SKM-1 (cell line): ENCODE data around the gene ATP7B.

ENCODE experiments used
- DNase-seq: peaks from one replicate; lab custom pipeline; 2025; ENCODE audit not compliant: unreplicated experiment; lab: John Stamatoyannopoulos, UW

ATP7B gene

GRCh38 chr13:51978796-51979556 lies 32.3 kb downstream of the ATP7B start:
- no peak for DNase-seq

DNA sequence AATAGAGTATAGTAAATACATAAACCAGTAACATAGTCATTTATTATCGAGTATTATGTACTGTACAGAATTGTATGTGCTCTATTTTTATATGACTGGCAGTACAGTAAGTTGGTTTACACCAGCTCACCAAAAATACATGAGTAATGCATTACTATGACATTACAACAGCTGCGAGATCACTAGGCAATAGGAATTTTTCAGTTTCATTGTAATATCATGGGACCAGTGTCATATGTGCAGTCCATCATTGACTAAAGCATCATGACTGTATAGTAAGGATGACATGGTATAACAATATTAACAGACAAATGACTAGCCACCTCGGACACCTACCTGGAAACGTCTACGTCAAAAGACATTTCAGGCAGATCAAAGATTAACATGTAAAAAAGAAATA lies 33.6 kb downstream of the ATP7B start:
- DNase-seq, result no peak

GRCh38 chr13:51976890-51977289 lies 34.4 kb downstream of the ATP7B start:
- no peak for DNase-seq

- DNase-seq, result no peak
Observed at GRCh38 chr13:51976423-51976822, 34.8 kb downstream of the ATP7B start.

DNA sequence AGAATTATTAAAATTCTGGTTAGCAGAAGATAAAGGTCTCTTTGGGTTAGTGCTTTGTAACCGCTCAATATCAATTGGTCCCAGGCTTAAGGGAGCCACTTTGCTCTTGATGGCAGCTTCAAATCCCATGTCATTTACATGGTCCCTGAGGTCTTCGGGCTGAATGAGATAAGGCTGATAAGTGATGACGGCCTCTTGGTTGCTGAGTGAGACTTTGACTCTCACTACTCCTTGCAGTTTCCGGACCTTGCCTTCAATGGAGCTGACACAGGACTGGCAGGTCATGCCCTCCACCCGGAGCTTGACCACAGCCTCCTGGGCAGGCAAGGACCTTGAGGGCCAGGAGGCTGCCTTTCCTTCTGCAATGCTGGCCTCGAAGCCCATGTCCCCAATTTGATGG lies 36.8 kb downstream of the ATP7B start:
- no peak for DNase-seq

- no peak for DNase-seq
Observed at GRCh38 chr13:51971520-51972426, 39.5 kb downstream of the ATP7B start.

GRCh38 chr13:51970349-51970748 lies 40.9 kb downstream of the ATP7B start:
- no peak for DNase-seq

GRCh38 chr13:51967482-51968446 lies 43.5 kb downstream of the ATP7B start:
- DNase-seq, result no peak

DNA sequence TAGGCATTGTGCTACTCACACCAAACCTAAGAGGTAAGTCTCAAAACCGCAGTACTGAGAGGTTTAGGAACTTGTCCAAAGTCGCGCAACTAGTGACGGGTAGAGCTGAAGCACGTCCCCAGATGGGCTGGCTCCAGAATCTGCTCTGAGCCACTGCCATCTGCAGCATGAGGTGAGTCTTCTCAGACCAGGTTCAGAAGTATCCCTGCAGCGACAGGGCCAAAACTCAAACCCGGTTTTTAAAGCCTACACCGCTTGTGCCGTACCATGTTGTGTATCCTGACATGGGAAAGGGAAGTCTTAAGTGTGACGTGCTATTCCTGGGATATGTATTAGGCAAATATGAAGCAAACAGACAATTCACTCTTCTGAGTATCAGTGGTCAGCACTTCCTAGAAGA lies 45.1 kb downstream of the ATP7B start:
- no peak for DNase-seq

- DNase-seq, result no peak
Observed at GRCh38 chr13:51961493-51962403, 49.5 kb downstream of the ATP7B start.

DNA sequence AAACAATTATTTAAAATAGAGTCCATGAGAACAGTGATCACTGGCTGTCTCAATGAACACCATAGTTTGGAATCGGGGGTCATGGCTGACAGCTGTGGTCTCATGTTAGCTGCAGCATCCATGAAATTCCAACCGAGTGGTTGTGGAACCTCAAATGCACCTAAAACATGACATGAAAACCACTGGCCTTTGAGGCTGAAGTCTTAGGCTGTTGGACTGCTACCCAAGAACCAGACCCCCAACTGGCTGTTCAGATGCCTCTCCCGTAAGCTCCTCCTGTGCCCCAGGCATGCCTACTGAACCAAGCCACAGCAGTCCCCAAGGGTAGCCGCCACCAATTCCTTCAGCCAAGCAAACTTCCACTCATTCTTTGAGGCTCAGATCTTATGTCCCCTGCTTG lies 50.5 kb downstream of the ATP7B start:
- no peak for DNase-seq

DNA sequence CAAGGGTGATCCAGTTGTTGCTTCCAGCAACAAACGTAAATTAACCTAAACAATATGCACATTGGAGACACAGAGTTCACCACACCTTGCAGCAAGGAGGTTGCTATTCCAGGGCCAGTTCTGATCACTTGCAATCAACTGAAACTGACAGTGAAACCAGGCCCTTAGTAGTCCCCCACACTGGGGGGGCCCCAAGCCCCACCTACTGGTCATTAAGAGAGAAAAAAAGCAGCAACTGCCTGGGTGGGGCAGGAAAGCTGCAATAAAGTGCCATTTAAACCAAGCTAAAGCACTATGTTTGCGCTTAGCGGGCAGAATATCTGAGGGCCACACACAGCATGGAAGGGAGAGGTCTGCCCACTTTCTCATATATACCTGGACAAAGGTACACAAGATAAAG lies 51.5 kb downstream of the ATP7B start:
- no peak for DNase-seq

DNA sequence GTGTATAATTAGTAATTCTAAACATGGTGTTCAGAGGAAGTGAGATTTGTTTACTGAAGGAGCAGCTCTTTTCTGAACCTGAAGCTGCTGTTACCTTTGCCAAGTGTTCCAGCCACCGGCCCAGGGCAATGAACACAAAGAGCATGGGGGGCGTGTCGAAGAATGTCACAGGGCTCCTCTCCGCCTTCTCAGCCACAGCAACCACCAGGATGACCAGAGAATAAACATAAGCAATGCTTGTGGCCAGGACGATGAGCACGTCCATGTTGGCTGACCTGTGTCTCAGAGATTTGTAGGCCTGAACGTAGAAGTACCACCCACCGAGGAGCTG lies 53.1 kb downstream of the ATP7B start:
- no peak for DNase-seq

DNA sequence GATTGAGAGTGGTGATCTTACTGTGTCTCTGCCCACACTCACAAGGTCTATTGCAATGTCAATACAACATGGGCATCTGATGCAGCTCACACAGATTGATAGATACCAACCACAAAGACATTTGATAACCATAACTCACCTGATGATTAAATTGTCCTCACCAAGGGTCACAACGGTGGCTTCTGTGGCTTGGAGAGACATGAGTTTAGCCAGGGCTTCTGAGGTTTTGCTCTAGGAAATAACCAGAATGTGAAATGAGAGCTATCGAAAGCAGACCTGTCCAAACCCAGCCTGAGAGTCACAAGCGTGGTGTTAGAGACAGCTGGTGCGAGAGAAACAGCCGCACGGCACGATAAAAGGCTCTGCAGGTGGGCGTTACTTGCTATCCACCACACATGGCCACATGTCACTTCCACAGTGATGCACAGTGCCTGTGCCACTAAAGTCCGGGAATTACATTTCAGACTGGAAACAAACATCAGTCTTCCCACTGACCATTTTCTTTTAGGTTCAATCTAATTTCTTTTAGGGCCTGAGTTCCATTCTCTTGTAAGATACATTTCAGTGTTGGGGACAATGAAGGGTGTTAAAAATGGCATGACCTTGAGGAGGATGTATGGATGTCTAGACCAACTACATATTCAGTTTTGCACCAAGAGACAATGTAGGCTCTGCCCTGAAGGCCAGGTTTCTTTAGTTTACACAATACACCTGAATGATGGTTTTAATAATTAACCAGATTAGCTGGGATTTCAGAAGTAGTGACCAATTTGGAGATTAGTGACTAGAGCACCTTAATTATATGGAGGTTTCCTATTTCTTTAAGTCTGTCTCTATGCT lies 53.7 kb downstream of the ATP7B start:
- no peak for DNase-seq

DNA sequence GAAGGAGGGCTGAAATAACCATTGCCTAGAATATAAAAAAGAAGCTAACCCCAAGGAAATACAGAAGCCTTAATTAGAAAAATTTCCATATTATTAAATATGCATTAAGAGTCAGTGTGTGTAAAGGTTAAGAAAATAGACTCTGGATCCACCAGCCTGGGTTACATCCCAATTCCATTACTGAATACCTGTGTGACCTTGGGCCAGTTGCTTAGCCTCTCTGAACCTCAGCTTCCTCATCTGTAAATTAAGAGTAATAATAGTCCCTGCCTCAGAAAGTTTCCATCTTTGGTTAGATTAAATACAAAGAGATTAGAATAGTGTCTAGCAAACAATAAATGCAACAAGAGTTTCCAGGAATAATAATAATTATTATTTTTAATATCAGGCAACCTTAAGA lies 54.5 kb downstream of the ATP7B start:
- no peak for DNase-seq

DNA sequence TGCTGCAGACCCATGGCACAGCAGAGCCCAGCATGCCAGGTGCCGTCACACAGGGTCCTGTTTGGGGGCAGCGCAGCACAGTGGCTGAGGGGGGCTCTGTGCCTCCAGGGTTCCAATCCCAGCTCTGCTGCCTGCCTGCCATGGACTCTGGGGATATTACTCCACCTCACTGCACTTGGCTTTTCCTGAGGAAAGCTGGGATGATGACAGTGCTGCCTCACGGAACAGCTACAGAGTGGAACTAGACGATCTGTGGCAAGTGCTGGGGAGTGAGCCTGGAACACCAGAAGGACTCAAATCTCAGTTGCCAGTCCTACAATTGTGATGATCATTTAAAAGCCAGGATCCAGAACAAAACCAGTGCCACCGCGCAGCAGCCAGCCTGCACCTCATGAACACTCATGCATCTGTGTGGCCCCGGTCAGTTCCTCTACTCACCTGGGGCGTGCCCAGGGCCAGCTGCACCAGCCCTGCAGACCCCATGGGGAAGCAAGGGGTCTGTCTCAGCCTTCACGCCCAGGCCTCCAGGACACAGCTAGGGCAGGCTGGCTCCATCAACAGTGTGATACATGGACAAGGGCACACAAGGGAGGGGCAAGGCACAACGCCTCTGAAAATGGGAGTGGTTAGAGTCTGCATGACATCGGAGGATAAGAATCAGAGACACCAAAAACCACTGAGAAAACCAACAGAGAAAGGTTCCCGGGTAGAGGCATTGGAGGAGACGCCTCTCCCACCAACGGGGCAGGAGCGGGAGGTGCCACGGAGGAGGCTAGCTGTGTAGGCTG lies 55.2 kb downstream of the ATP7B start:
- DNase-seq, result no peak

DNA sequence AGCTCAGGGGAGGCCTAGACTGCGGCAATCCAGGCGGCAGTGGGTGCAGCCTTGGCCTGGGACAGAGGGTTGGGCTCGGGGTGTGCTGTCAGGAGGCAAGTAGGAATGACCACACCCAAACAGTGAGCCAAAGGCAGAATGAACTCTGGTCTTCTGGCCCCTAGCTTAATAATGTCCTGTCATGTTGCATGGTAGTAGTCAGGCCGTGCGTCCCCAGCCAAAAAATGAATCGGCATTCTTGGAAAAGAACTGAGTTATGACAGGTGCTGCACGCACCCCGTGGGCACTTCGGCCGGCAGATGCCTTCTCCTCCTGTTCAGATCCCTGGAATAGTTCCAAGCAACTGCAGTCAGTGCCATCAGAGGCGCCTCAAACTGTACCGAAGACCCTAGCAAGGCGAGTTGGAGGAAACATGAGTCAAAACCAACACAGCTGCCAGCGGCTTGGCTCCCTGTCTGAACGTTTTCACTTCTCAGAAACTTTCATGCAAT lies 55.9 kb downstream of the ATP7B start:
- DNase-seq, result no peak
